ENCODE data around the gene GSG1L. TPM values are rescaled to one million over a fixed set of nuclear protein-coding genes. Genes with fewer than 3 reads are reported as not detected.
"Not testable (repeated sequence)": the region's sequence is repeated elsewhere in the genome, so short reads cannot be mapped to it uniquely, and the experiment has no call there.

Gene GSG1L
- total RNA-seq, 1 donor from 2014 or later, result not detected

GRCh38 chr16:27965801-27966200, 97.7 kb downstream of the GSG1L start:
- intact Hi-C loops (cut with micrococcal nuclease), result no loop called here

GRCh38 chr16:27963471-27963965, 100.0 kb downstream of the GSG1L start:
- intact Hi-C loops (cut with micrococcal nuclease), result no loop called here
- Mint-ChIP-seq H3K4me1 (no peaks in the 10 kb centered on the region), H3K9me3 (no peaks in the 10 kb centered on the region), H3K36me3 (ENCODE audit: low read depth) (no peaks in the 10 kb centered on the region), H3K27me3 (no peaks in the 10 kb centered on the region), H3K4me3 (no peak overlapping the region), H3K27ac (no peak overlapping the region)
- no peak for DNase-seq

More at GRCh38 chr16:27965801-27966200, 97.7 kb downstream of the GSG1L start:
- Mint-ChIP-seq H3K9me3 (no peaks in the 10 kb centered on the region), H3K4me3 (no peak overlapping the region), H3K36me3 (ENCODE audit: low read depth) (no peaks in the 10 kb centered on the region), H3K27me3 (peaks cover 2% of the 10 kb centered on the region), H3K4me1 (no peaks in the 10 kb centered on the region), H3K27ac (no peak overlapping the region)
- no peak for DNase-seq

GRCh38 chr16:27962197-27962596, 101.3 kb downstream of the GSG1L start:
- no peaks in the 10 kb centered on the region for H3K36me3 Mint-ChIP-seq (ENCODE audit: low read depth)
- peaks cover 6% of the 10 kb centered on the region for H3K9me3 Mint-ChIP-seq
- H3K4me1 Mint-ChIP-seq, result no peaks in the 10 kb centered on the region
- intact Hi-C loops (cut with micrococcal nuclease), result no loop called here
- no peak for DNase-seq
- H3K27ac Mint-ChIP-seq, result no peak overlapping the region
- H3K27me3 Mint-ChIP-seq, result no peaks in the 10 kb centered on the region
- H3K4me3 Mint-ChIP-seq, result no peak overlapping the region

GRCh38 chr16:27961296-27961620, 102.3 kb downstream of the GSG1L start:
- Mint-ChIP-seq H3K9me3 (peaks cover 11% of the 10 kb centered on the region), H3K36me3 (ENCODE audit: low read depth) (no peaks in the 10 kb centered on the region), H3K4me3 (no peak overlapping the region), H3K27ac (no peak overlapping the region), H3K27me3 (no peaks in the 10 kb centered on the region), H3K4me1 (no peaks in the 10 kb centered on the region)
- no peak for DNase-seq
- intact Hi-C loops (cut with micrococcal nuclease), result no loop called here

- no peaks in the 10 kb centered on the region for H3K4me1 Mint-ChIP-seq
- no peaks in the 10 kb centered on the region for H3K36me3 Mint-ChIP-seq (ENCODE audit: low read depth)
- no peaks in the 10 kb centered on the region for H3K27me3 Mint-ChIP-seq
- peaks cover 11% of the 10 kb centered on the region for H3K9me3 Mint-ChIP-seq
- H3K27ac Mint-ChIP-seq, result no peak overlapping the region
- no peak for DNase-seq
- H3K4me3 Mint-ChIP-seq, result no peak overlapping the region
- intact Hi-C loops (cut with micrococcal nuclease), result no loop called here
These were observed 102.8 kb downstream of the GSG1L start for GRCh38 chr16:27960619-27961295.

GRCh38 chr16:27959914-27960313, 103.6 kb downstream of the GSG1L start:
- Mint-ChIP-seq H3K9me3 (peaks cover 17% of the 10 kb centered on the region), H3K36me3 (ENCODE audit: low read depth) (no peaks in the 10 kb centered on the region), H3K27ac (no peak overlapping the region), H3K27me3 (peaks cover under 1% of the 10 kb centered on the region), H3K4me1 (no peaks in the 10 kb centered on the region), H3K4me3 (no peak overlapping the region)
- no peak for DNase-seq
- intact Hi-C loops (cut with micrococcal nuclease), result no loop called here

- H3K9me3 Mint-ChIP-seq, result peaks cover 19% of the 10 kb centered on the region
- no peaks in the 10 kb centered on the region for H3K36me3 Mint-ChIP-seq (ENCODE audit: low read depth)
- H3K27ac Mint-ChIP-seq, result no peak overlapping the region
- H3K27me3 Mint-ChIP-seq, result peaks cover 1% of the 10 kb centered on the region
- no peaks in the 10 kb centered on the region for H3K4me1 Mint-ChIP-seq
- H3K4me3 Mint-ChIP-seq, result no peak overlapping the region
- DNase-seq, result no peak
- intact Hi-C loops (cut with micrococcal nuclease), result no loop called here
These were observed 109.3 kb downstream of the GSG1L start for GRCh38 chr16:27954191-27954590.

- intact Hi-C loops (cut with micrococcal nuclease), result no loop called here
These were observed 110.7 kb downstream of the GSG1L start for GRCh38 chr16:27952811-27953210.

GRCh38 chr16:27951489-27952120, 111.9 kb downstream of the GSG1L start:
- intact Hi-C loops (cut with micrococcal nuclease), result no loop called here
- DNase-seq, result no peak
- no peaks in the 10 kb centered on the region for H3K36me3 Mint-ChIP-seq (ENCODE audit: low read depth)
- peaks cover 4% of the 10 kb centered on the region for H3K27me3 Mint-ChIP-seq
- no peak overlapping the region for H3K27ac Mint-ChIP-seq
- H3K4me1 Mint-ChIP-seq, result no peaks in the 10 kb centered on the region
- H3K9me3 Mint-ChIP-seq, result peaks cover 10% of the 10 kb centered on the region
- no peak overlapping the region for H3K4me3 Mint-ChIP-seq

More at GRCh38 chr16:27952811-27953210, 110.7 kb downstream of the GSG1L start:
- DNase-seq, result no peak
- Mint-ChIP-seq H3K27me3 (peaks cover 1% of the 10 kb centered on the region), H3K9me3 (peaks cover 19% of the 10 kb centered on the region), H3K36me3 (ENCODE audit: low read depth) (no peaks in the 10 kb centered on the region), H3K27ac (no peak overlapping the region), H3K4me3 (no peak overlapping the region), H3K4me1 (no peaks in the 10 kb centered on the region)

GRCh38 chr16:27950206-27950887, 113.2 kb downstream of the GSG1L start:
- no peak for DNase-seq
- H3K27ac Mint-ChIP-seq, result no peak overlapping the region
- intact Hi-C loops (cut with micrococcal nuclease), result no loop called here
- peaks cover 3% of the 10 kb centered on the region for H3K9me3 Mint-ChIP-seq
- H3K27me3 Mint-ChIP-seq, result peaks cover 4% of the 10 kb centered on the region
- no peaks in the 10 kb centered on the region for H3K4me1 Mint-ChIP-seq
- no peak overlapping the region for H3K4me3 Mint-ChIP-seq
- H3K36me3 Mint-ChIP-seq (ENCODE audit: low read depth), result no peaks in the 10 kb centered on the region

GRCh38 chr16:27947696-27948095, 115.8 kb downstream of the GSG1L start:
- Mint-ChIP-seq H3K4me1 (no peaks in the 10 kb centered on the region), H3K4me3 (no peak overlapping the region), H3K9me3 (no peaks in the 10 kb centered on the region), H3K27me3 (peaks cover 6% of the 10 kb centered on the region), H3K36me3 (ENCODE audit: low read depth) (no peaks in the 10 kb centered on the region), H3K27ac (no peak overlapping the region)
- intact Hi-C loops (cut with micrococcal nuclease), result no loop called here
- no peak for DNase-seq

- DNase-seq, result no peak
- H3K9me3 Mint-ChIP-seq, result no peaks in the 10 kb centered on the region
- H3K4me3 Mint-ChIP-seq, result no peak overlapping the region
- no peaks in the 10 kb centered on the region for H3K36me3 Mint-ChIP-seq (ENCODE audit: low read depth)
- H3K27me3 Mint-ChIP-seq, result peaks cover 6% of the 10 kb centered on the region
- intact Hi-C loops (cut with micrococcal nuclease), result no loop called here
- no peak overlapping the region for H3K27ac Mint-ChIP-seq
- no peaks in the 10 kb centered on the region for H3K4me1 Mint-ChIP-seq
These were observed 118.1 kb downstream of the GSG1L start for GRCh38 chr16:27945233-27945973.

GRCh38 chr16:27943766-27944165, 119.7 kb downstream of the GSG1L start:
- intact Hi-C loops (cut with micrococcal nuclease), result no loop called here
- H3K4me3 Mint-ChIP-seq, result no peak overlapping the region
- no peak for DNase-seq
- no peaks in the 10 kb centered on the region for H3K4me1 Mint-ChIP-seq
- H3K36me3 Mint-ChIP-seq (ENCODE audit: low read depth), result no peaks in the 10 kb centered on the region
- H3K27ac Mint-ChIP-seq, result no peak overlapping the region
- H3K27me3 Mint-ChIP-seq, result peaks cover 6% of the 10 kb centered on the region
- no peaks in the 10 kb centered on the region for H3K9me3 Mint-ChIP-seq

GRCh38 chr16:27942071-27942470, 121.4 kb downstream of the GSG1L start:
- H3K4me1 Mint-ChIP-seq; intact Hi-C loops (cut with micrococcal nuclease); H3K36me3 Mint-ChIP-seq (ENCODE audit: low read depth): not testable (repeated sequence)

More at GRCh38 chr16:27942071-27942470, 121.4 kb downstream of the GSG1L start:
- H3K27ac Mint-ChIP-seq, H3K9me3 Mint-ChIP-seq, H3K27me3 Mint-ChIP-seq, DNase-seq, H3K4me3 Mint-ChIP-seq: not testable (repeated sequence)
